SHP77 (cell line): Measurements from ENCODE around the gene NRG4.
"Not testable (repeated sequence)": the region's sequence is repeated elsewhere in the genome, so short reads cannot be mapped to it uniquely, and the experiment has no call there.

ENCODE experiments used
- DNase-seq, 2 experiments: peaks; one replicate each; lab custom pipeline; 2025; lab: John Stamatoyannopoulos, UW

The NRG4 gene

GRCh38 chr15:76011627-76012551 is at the start of gene NRG4:
NRG4 (minus strand) TSS chr15:76012424; CDS start chr15:76011230, 1,194 bp downstream.
- peak; percentile 23 to 31 for DNase-seq

GRCh38 chr15:76061700-76062099 is 49.5 kb upstream of the NRG4 start:
- DNase-seq: no peak

GRCh38 chr15:76060118-76060989 is 48.1 kb upstream of the NRG4 start:
- no peak for DNase-seq

- DNase-seq: peak; percentile 32 to 38
Observed at GRCh38 chr15:76059320-76060117, 47.3 kb upstream of the NRG4 start, which contains the start of gene TMEM266. TMEM266 (plus strand) TSS chr15:76059985; CDS start chr15:76134264, 74,279 bp downstream.

GRCh38 chr15:76058714-76059319 is 46.6 kb upstream of the NRG4 start:
- no peak for DNase-seq

GRCh38 chr15:76057332-76058000 is 45.2 kb upstream of the NRG4 start:
- peak in 1 of 2 experiments; percentile 10 for DNase-seq

GRCh38 chr15:76056931-76057330 is 44.7 kb upstream of the NRG4 start:
- DNase-seq: no peak

- not testable (repeated sequence) for DNase-seq
Observed at GRCh38 chr15:76054201-76054600, 42.0 kb upstream of the NRG4 start.

- no peak for DNase-seq
Observed at GRCh38 chr15:76038512-76038911, 26.3 kb upstream of the NRG4 start.

- no peak for DNase-seq
Observed at GRCh38 chr15:76035593-76035992, 23.4 kb upstream of the NRG4 start.

GRCh38 chr15:76034111-76034510 is 21.9 kb upstream of the NRG4 start:
- no peak for DNase-seq

GRCh38 chr15:76033438-76033837 is 21.2 kb upstream of the NRG4 start:
- no peak for DNase-seq

GRCh38 chr15:76032046-76032445 is 19.8 kb upstream of the NRG4 start:
- DNase-seq: no peak

GRCh38 chr15:76024021-76024768 is 12.0 kb upstream of the NRG4 start:
- no peak for DNase-seq

- DNase-seq: not testable (repeated sequence)
Observed at GRCh38 chr15:76013470-76013869, 1.2 kb upstream of the NRG4 start.

GRCh38 chr15:76010613-76011012 is 1.6 kb downstream of the NRG4 start:
- no peak for DNase-seq

- no peak for DNase-seq
Observed at GRCh38 chr15:76006136-76006778, 6.0 kb downstream of the NRG4 start.

GRCh38 chr15:76003364-76003763 is 8.9 kb downstream of the NRG4 start:
- DNase-seq: no peak

- DNase-seq: no peak
Observed at GRCh38 chr15:75995611-75996010, 16.6 kb downstream of the NRG4 start.
